Keratinocyte (primary cell): Measurements from ENCODE around the gene CCDC68. TPM values are rescaled to one million over a fixed set of nuclear protein-coding genes. Genes with fewer than 3 reads are reported as not detected.

Experiments
- DNase-seq: peaks from one replicate; pipeline ENCODE4 v3.0.0-alpha.2; 2011; ENCODE audit warnings: low read depth, missing footprints, low spot score
- FAIRE-seq: peaks from 2 replicates; lab custom pipeline; 2011; peaks lifted over from hg19 to GRCh38; lab: Jason Lieb, UNC
- H2AFZ ChIP-seq: 2 replicates; pipeline ENCODE4 v1.6.0; 2012; ENCODE audit warnings: low read length, control low read depth, inconsistent platforms; ENCODE audit not compliant: control insufficient read depth
- H3K27ac ChIP-seq: 2 replicates; pipeline ENCODE4 v1.5.1; 2011; ENCODE audit warnings: low read length; ENCODE audit not compliant: control insufficient read depth, insufficient read depth
- H3K27me3 ChIP-seq: 3 replicates; pipeline ENCODE4 v1.6.0; 2011; ENCODE audit warnings: low read length; ENCODE audit not compliant: control insufficient read depth, insufficient read depth; ENCODE audit errors: extremely low read depth
- H3K36me3 ChIP-seq, 2 experiments: 2 replicates in 1 of 2; 3 replicates in 1 of 2; pipeline ENCODE4 v1.5.1; 2011; ENCODE audit warnings: low read length in 2 of 2, mild to moderate bottlenecking in 1 of 2; ENCODE audit not compliant: control insufficient read depth in 2 of 2, insufficient read depth in 2 of 2; ENCODE audit errors: extremely low read depth in 1 of 2
- H3K4me1 ChIP-seq: 3 replicates; pipeline ENCODE4 v1.5.1; 2011; ENCODE audit warnings: low read length; ENCODE audit not compliant: control insufficient read depth, insufficient read depth; ENCODE audit errors: extremely low read depth
- H3K4me2 ChIP-seq: 3 replicates; pipeline ENCODE4 v1.6.0; 2011; ENCODE audit warnings: low read depth, low read length; ENCODE audit not compliant: control insufficient read depth, insufficient read depth; ENCODE audit errors: extremely low read depth
- H3K4me3 ChIP-seq, 3 experiments: fragments of 200-600 bp in 1 of 3; sonication (generic) in 1 of 3; 2 replicates in 2 of 3; 3 replicates in 1 of 3; pipeline ENCODE4 v1.5.1; 2011 to 2016; ENCODE audit warnings: low read length in 3 of 3, mild to moderate bottlenecking in 3 of 3, control low read depth in 2 of 3, inconsistent platforms in 1 of 3, low read depth in 1 of 3, mixed read lengths in 1 of 3, mixed run types in 1 of 3, moderate library complexity in 1 of 3; ENCODE audit not compliant: control insufficient read depth in 2 of 3, insufficient read depth in 2 of 3; ENCODE audit errors: extremely low read depth in 1 of 3
- H3K79me2 ChIP-seq: 2 replicates; pipeline ENCODE4 v1.6.0; 2012; ENCODE audit warnings: low read length; ENCODE audit not compliant: control insufficient read depth, insufficient read depth
- H3K9ac ChIP-seq: 3 replicates; pipeline ENCODE4 v1.6.0; 2011; ENCODE audit warnings: low read length; ENCODE audit not compliant: control insufficient read depth, insufficient read depth; ENCODE audit errors: extremely low read depth
- H3K9me1 ChIP-seq: 3 replicates; pipeline ENCODE4 v1.6.0; 2011; ENCODE audit warnings: low read length; ENCODE audit not compliant: control insufficient read depth, insufficient read depth; ENCODE audit errors: extremely low read depth
- H3K9me3 ChIP-seq: 2 replicates; pipeline ENCODE4 v1.5.1; 2012; ENCODE audit warnings: low read depth, low read length; ENCODE audit not compliant: control insufficient read depth
- H4K20me1 ChIP-seq: 3 replicates; pipeline ENCODE4 v1.6.0; 2011; ENCODE audit warnings: low read length; ENCODE audit not compliant: control insufficient read depth, insufficient read depth; ENCODE audit errors: extremely low read depth
- EZH2 ChIP-seq: IDR thresholded peaks from one replicate; pipeline ENCODE4 v1.6.1; 2012; ENCODE audit warnings: inconsistent platforms, mild to moderate bottlenecking, low read length, moderate library complexity
- dilution Hi-C: fragments of 300-500 bp; cut with MboI; formaldehyde crosslinking; loops from one replicate; pipeline ENCODE4 v1.7.0; 2020; ENCODE audit warnings: low sequenced_read_pairs; ENCODE audit not compliant: extremely low pct_ligation_motif_present
- polyA plus RNA-seq, 5 experiments: library from polyadenylated mRNA; depleted of rRNA in 3 of 5; stranded (reverse) in 3 of 5; stranded (forward) in 1 of 5; unstranded in 1 of 5; fragments of >200 nt; gene quantifications; 1 replicate in 1 of 5; 2 replicates in 3 of 5; 3 replicates in 1 of 5; pipeline versions ENCODE4 v1.2.1 to v1.2.3, GENCODE V29; 2011 to 2012; ENCODE audit warnings: missing spikeins in 2 of 5, low read depth in 1 of 5, low replicate concordance in 1 of 5
- TF ChIP-seq, protein P1 (sequence below), 3 experiments: IDR thresholded peaks in 1 of 3; conservative IDR thresholded peaks in 1 of 3; optimal IDR thresholded peaks in 1 of 3; 2 replicates in 2 of 3; 3 replicates in 1 of 3; pipeline versions ENCODE3 to v1.5.1; 2011; ENCODE audit warnings: low read length in 3 of 3, mild to moderate bottlenecking in 3 of 3, moderate library complexity in 2 of 3, control low read depth in 1 of 3, inconsistent platforms in 1 of 3; ENCODE audit not compliant: insufficient read depth in 2 of 3; ENCODE audit errors: extremely low read depth in 1 of 3

Gene CCDC68
- polyA plus RNA-seq, 1 donor (not counting 4 experiments of a cell fraction or from before 2014, with no cell fraction given) = 2.7 TPM

DNA sequence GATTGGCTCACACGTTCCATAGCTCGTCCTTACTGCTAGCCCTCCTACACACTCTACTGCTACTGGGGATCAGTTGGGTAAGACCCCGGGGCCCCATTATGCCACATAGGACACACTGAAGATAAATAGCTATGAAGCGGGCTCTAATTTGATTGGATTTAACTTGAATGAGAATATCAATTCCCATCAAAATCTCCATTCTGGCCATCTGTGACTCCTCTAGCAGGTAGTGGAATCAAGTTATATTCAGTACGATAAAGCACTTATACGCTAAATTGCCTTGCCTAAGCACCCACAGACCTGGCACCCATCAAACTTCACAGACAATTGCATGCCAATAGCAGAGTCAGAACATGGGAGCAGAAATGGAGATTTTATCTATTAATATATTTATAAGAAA lies 39.8 kb downstream of the CCDC68 start:
- no peak overlapping the region for H3K4me2 ChIP-seq
- H3K27me3 ChIP-seq = no peaks in the 10 kb centered on the region
- no peak for DNase-seq
- H3K9ac ChIP-seq = no peak overlapping the region
- H3K4me1 ChIP-seq = no peaks in the 10 kb centered on the region
- H4K20me1 ChIP-seq = no peaks in the 10 kb centered on the region
- TF ChIP-seq, protein P1, sequence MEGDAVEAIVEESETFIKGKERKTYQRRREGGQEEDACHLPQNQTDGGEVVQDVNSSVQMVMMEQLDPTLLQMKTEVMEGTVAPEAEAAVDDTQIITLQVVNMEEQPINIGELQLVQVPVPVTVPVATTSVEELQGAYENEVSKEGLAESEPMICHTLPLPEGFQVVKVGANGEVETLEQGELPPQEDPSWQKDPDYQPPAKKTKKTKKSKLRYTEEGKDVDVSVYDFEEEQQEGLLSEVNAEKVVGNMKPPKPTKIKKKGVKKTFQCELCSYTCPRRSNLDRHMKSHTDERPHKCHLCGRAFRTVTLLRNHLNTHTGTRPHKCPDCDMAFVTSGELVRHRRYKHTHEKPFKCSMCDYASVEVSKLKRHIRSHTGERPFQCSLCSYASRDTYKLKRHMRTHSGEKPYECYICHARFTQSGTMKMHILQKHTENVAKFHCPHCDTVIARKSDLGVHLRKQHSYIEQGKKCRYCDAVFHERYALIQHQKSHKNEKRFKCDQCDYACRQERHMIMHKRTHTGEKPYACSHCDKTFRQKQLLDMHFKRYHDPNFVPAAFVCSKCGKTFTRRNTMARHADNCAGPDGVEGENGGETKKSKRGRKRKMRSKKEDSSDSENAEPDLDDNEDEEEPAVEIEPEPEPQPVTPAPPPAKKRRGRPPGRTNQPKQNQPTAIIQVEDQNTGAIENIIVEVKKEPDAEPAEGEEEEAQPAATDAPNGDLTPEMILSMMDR (optimal IDR thresholded peaks at IDR 0.05 in 1 of 3, IDR thresholded peaks at IDR 0.05 in 1 of 3, conservative IDR thresholded peaks at IDR 0.05 in 1 of 3; ENCODE audit: extremely low read depth in 1 of 3, insufficient read depth in 2 of 3, low read length in 3 of 3) = no peak
- TF ChIP-seq EZH2 = no peak
- no peaks in the 10 kb centered on the region for H3K79me2 ChIP-seq
- H3K9me3 ChIP-seq = no peaks in the 10 kb centered on the region
- no peak overlapping the region for H3K27ac ChIP-seq
- H3K36me3 ChIP-seq = no peaks in the 10 kb centered on the region
- no peak overlapping the region for H3K4me3 ChIP-seq
- dilution Hi-C loops = no loop called here
- no peak overlapping the region for H2AFZ ChIP-seq
- no peaks in the 10 kb centered on the region for H3K9me1 ChIP-seq
- FAIRE-seq = no peak

DNA sequence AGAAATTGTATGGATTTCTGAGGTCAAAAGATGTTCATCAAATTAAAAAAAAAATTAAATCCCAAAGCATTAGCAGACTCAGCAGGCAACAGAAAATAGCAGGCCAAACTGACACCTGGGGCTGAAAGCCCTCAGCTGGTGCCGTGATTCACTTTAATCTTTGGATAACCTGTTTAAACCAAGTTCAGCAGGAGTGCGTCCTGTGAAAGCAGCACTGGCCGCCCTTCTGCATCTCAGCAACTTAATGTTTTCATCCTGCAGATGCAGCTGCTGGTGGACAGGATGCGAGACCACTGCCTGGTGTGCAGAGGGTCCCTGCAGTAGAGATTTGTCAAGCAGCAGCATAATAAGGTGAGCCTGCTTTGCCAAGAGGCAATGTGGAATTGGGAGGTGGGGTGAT lies 41.2 kb downstream of the CCDC68 start:
- no peak overlapping the region for H3K27ac ChIP-seq
- FAIRE-seq = no peak

More for the DNA sequence above, 41.2 kb downstream of the CCDC68 start:
- dilution Hi-C loops = no loop called here
- no peak overlapping the region for H3K4me3 ChIP-seq
- H3K9ac ChIP-seq = no peak overlapping the region
- no peaks in the 10 kb centered on the region for H3K4me1 ChIP-seq
- TF ChIP-seq, protein P1 (optimal IDR thresholded peaks at IDR 0.05 in 1 of 3, IDR thresholded peaks at IDR 0.05 in 1 of 3, conservative IDR thresholded peaks at IDR 0.05 in 1 of 3; ENCODE audit: extremely low read depth in 1 of 3, insufficient read depth in 2 of 3, low read length in 3 of 3) = no peak
- no peak for TF ChIP-seq EZH2
- no peaks in the 10 kb centered on the region for H3K79me2 ChIP-seq
- no peak overlapping the region for H2AFZ ChIP-seq
- H3K9me1 ChIP-seq = no peaks in the 10 kb centered on the region
- H4K20me1 ChIP-seq = no peaks in the 10 kb centered on the region
- H3K9me3 ChIP-seq = no peaks in the 10 kb centered on the region
- H3K27me3 ChIP-seq = no peaks in the 10 kb centered on the region
- no peak for DNase-seq
- H3K4me2 ChIP-seq = no peak overlapping the region
- no peaks in the 10 kb centered on the region for H3K36me3 ChIP-seq
